ENCODE data around the gene FAM53B.

GRCh38 chr10:124674768-124675222 lies 69.4 kb downstream of the FAM53B start:
- TF ChIP-seq CTCF (IDR thresholded peaks at IDR 0.05 in 4 of 5, conservative IDR thresholded peaks at IDR 0.05 in 1 of 5) (no peak), POLR2A (IDR thresholded peaks at IDR 0.05) (no peak)

Measured in gastrocnemius medialis (tissue), 4 donors.